ENCODE data around the gene EPHA8. TPM values are rescaled to one million over a fixed set of nuclear protein-coding genes. Genes with fewer than 3 reads are reported as not detected.

EPHA8 gene
- total and polyA plus RNA-seq, 9 of the 15 experiments (the other 6 are each of a cell fraction or from before 2014, with no cell fraction given) = not detected

DNA sequence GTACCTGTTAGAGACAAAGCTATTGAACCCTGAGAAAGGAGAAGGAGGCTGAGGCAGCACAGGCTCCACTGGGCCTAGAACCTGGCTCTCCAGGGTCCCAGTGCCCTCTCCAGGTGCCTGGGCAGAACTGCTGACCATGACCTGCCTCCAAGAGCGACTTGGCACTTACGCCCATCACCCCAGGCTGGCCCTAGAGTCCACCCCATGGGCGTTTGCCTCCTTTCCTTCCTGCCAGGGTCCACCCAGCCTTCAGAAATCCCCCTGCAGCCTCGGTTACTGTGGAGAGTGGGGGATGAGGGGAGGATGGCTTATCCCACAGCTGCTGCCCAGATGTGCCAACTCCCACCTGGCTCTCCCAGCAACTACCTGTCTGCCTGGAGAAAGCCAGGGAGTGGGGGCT is 58.5 kb downstream of the EPHA8 start:
- TF ChIP-seq ZKSCAN8 (CRISPR knock-in tag; IDR thresholded peaks at IDR 0.05) (no peak), MTF1 (CRISPR knock-in tag; IDR thresholded peaks at IDR 0.05; ENCODE audit: borderline replicate concordance) (no peak), TARDBP (IDR thresholded peaks at IDR 0.05) (no peak), HMG20B (CRISPR knock-in tag; IDR thresholded peaks at IDR 0.05) (no peak), U2AF1 (optimal IDR thresholded peaks at IDR 0.05; ENCODE audit: low read depth, low read length) (no peak), CHCHD3 (CRISPR knock-in tag; IDR thresholded peaks at IDR 0.05) (no peak), GTF2E2 (tag; IDR thresholded peaks at IDR 0.05) (no peak), ZNF79 (CRISPR knock-in tag; IDR thresholded peaks at IDR 0.05; ENCODE audit: low read depth) (no peak), FIP1L1 (IDR thresholded peaks at IDR 0.05; ENCODE audit: low read depth, low read length, poor library complexity, severe bottlenecking) (no peak), ARNT (IDR thresholded peaks at IDR 0.05) (no peak), FOXP1 (CRISPR knock-in tag; IDR thresholded peaks at IDR 0.05) (no peak), TFAM (CRISPR knock-in tag; conservative IDR thresholded peaks at IDR 0.05) (no peak), ZNF253 (CRISPR knock-in tag; conservative IDR thresholded peaks at IDR 0.05) (no peak), E2F3 (CRISPR knock-in tag; IDR thresholded peaks at IDR 0.05) (no peak), GATA2 (CRISPR knock-in tag; IDR thresholded peaks at IDR 0.05) (no peak)
- TF ChIP-seq, protein P1, sequence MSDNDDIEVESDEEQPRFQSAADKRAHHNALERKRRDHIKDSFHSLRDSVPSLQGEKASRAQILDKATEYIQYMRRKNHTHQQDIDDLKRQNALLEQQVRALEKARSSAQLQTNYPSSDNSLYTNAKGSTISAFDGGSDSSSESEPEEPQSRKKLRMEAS (CRISPR knock-in tag; IDR thresholded peaks at IDR 0.05) = no peak
- TF ChIP-seq, protein P2, sequence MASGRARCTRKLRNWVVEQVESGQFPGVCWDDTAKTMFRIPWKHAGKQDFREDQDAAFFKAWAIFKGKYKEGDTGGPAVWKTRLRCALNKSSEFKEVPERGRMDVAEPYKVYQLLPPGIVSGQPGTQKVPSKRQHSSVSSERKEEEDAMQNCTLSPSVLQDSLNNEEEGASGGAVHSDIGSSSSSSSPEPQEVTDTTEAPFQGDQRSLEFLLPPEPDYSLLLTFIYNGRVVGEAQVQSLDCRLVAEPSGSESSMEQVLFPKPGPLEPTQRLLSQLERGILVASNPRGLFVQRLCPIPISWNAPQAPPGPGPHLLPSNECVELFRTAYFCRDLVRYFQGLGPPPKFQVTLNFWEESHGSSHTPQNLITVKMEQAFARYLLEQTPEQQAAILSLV (tag; IDR thresholded peaks at IDR 0.05) = no peak
- TF ChIP-seq, protein P3, sequence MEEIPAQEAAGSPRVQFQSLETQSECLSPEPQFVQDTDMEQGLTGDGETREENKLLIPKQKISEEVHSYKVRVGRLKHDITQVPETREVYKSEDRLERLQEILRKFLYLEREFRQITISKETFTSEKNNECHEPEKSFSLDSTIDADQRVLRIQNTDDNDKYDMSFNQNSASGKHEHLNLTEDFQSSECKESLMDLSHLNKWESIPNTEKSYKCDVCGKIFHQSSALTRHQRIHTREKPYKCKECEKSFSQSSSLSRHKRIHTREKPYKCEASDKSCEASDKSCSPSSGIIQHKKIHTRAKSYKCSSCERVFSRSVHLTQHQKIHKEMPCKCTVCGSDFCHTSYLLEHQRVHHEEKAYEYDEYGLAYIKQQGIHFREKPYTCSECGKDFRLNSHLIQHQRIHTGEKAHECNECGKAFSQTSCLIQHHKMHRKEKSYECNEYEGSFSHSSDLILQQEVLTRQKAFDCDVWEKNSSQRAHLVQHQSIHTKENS (CRISPR knock-in tag; IDR thresholded peaks at IDR 0.05) = no peak
- TF ChIP-seq, protein P4, sequence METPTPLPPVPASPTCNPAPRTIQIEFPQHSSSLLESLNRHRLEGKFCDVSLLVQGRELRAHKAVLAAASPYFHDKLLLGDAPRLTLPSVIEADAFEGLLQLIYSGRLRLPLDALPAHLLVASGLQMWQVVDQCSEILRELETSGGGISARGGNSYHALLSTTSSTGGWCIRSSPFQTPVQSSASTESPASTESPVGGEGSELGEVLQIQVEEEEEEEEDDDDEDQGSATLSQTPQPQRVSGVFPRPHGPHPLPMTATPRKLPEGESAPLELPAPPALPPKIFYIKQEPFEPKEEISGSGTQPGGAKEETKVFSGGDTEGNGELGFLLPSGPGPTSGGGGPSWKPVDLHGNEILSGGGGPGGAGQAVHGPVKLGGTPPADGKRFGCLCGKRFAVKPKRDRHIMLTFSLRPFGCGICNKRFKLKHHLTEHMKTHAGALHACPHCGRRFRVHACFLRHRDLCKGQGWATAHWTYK (CRISPR knock-in tag; IDR thresholded peaks at IDR 0.05) = no peak
- TF ChIP-seq, protein P5, sequence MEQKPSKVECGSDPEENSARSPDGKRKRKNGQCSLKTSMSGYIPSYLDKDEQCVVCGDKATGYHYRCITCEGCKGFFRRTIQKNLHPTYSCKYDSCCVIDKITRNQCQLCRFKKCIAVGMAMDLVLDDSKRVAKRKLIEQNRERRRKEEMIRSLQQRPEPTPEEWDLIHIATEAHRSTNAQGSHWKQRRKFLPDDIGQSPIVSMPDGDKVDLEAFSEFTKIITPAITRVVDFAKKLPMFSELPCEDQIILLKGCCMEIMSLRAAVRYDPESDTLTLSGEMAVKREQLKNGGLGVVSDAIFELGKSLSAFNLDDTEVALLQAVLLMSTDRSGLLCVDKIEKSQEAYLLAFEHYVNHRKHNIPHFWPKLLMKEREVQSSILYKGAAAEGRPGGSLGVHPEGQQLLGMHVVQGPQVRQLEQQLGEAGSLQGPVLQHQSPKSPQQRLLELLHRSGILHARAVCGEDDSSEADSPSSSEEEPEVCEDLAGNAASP (IDR thresholded peaks at IDR 0.05) = no peak
- Histone ChIP-seq H3K9ac (ENCODE audit: insufficient read depth in 1 of 2, low read depth in 2 of 2, low read length in 2 of 2) (no peak overlapping the region), H3K4me2 (ENCODE audit: insufficient read depth, low read length) (no peak overlapping the region), H3K27ac (ENCODE audit: extremely low read depth, low read depth, low read length) (no peak overlapping the region), H3K4me3 (no peak overlapping the region), H3K27me3 (ENCODE audit: control insufficient read depth in 2 of 2, insufficient read depth in 2 of 2, low read length in 2 of 2) (peaks cover 26 to 76% of the 10 kb centered on the region in 2 experiments; a peak in 4 of 5 replicates), H4K20me1 (replicated peaks; ENCODE audit: control insufficient read depth, insufficient read depth, low read length) (peaks cover 15% of the 10 kb centered on the region; the same call in 1 of the 2 replicates), H3K9me1 (ENCODE audit: control insufficient read depth, insufficient read depth, low read length) (no peaks in the 10 kb centered on the region), H3K9me3 (replicated peaks; ENCODE audit: control insufficient read depth, insufficient read depth, low read depth, low read length) (no peaks in the 10 kb centered on the region), H3K4me1 (replicated peaks in 1 of 2; ENCODE audit: control insufficient read depth in 2 of 2, insufficient read depth in 2 of 2, low read length in 2 of 2) (peaks cover 0 to 7% of the 10 kb centered on the region in 2 experiments; a peak in 1 of 5 replicates), H3K36me3 (ENCODE audit: control insufficient read depth, insufficient read depth, low read length) (no peaks in the 10 kb centered on the region), H2AFZ (ENCODE audit: low read depth, low read length) (no peak overlapping the region), H3K79me2 (ENCODE audit: control insufficient read depth, insufficient read depth, low read length) (no peaks in the 10 kb centered on the region)
- WGBS (ENCODE audit: insufficient coverage, low coverage, missing lambda C conversion rate) = 0% methylated on average over 4 of the region's 4 CpGs
- DNase-seq (ENCODE audit: extremely low read depth in 1 of 4, low spot score in 3 of 4) (no peak), ATAC-seq (no peak), FAIRE-seq (no peak)
- BruUV-seq (replicated peaks) = no TSS peak
- intact Hi-C loops (cut with micrococcal nuclease) = no loop called here
- in situ Hi-C loops (cut with MboI) = no loop called here
- ChIA-PET POLR2A (interaction anchor here (0.8 to 1.0 kb wide), 3 partner anchors 10 to 90 kb away, joined by 3 read pairs; no protein-coding TSS in a partner anchor), CTCF (ENCODE audit: low intra/inter-chr PET ratio) (no interaction called here)

Measured in K562 (cell line).